OCI-LY7 (cell line): ENCODE data around the gene NBEA.

Source experiments
- EZH2phosphoT487 ChIP-seq: fragments of 200-600 bp; sonication (generic); IDR thresholded peaks from 2 replicates; pipeline ENCODE4 v1.6.1; 2018; ENCODE audit warnings: low read depth, borderline replicate concordance, mild to moderate bottlenecking, mixed run types, antibody characterized with exemption, low read length, moderate library complexity, mixed read lengths
- TF ChIP-seq, protein P1 (sequence below): fragments of 200-600 bp; sonication (generic); conservative IDR thresholded peaks from 2 replicates; pipeline ENCODE4 v1.5.1; 2014; ENCODE audit warnings: mild to moderate bottlenecking, antibody characterized with exemption, low read length, moderate library complexity, mixed read lengths

- TF ChIP-seq, protein P1, sequence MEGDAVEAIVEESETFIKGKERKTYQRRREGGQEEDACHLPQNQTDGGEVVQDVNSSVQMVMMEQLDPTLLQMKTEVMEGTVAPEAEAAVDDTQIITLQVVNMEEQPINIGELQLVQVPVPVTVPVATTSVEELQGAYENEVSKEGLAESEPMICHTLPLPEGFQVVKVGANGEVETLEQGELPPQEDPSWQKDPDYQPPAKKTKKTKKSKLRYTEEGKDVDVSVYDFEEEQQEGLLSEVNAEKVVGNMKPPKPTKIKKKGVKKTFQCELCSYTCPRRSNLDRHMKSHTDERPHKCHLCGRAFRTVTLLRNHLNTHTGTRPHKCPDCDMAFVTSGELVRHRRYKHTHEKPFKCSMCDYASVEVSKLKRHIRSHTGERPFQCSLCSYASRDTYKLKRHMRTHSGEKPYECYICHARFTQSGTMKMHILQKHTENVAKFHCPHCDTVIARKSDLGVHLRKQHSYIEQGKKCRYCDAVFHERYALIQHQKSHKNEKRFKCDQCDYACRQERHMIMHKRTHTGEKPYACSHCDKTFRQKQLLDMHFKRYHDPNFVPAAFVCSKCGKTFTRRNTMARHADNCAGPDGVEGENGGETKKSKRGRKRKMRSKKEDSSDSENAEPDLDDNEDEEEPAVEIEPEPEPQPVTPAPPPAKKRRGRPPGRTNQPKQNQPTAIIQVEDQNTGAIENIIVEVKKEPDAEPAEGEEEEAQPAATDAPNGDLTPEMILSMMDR = no peak
- no peak for TF ChIP-seq EZH2phosphoT487
These were observed 585.4 kb downstream of the NBEA start for GRCh38 chr13:35527451-35527850.
